Left ventricle myocardium inferior (tissue), 1 donor: ENCODE measurements around the gene HOXA7. TPM values are rescaled to one million over a fixed set of nuclear protein-coding genes. Genes with fewer than 3 reads are reported as not detected.

Source experiments
- DNase-seq: peaks from one replicate; pipeline ENCODE4 v3.0.0-alpha.2; 2020
- H3K27ac ChIP-seq: fragments of 200-600 bp; replicated peaks from 2 replicates; pipeline ENCODE4 v1.8.0; 2021
- H3K27me3 ChIP-seq: fragments of 200-600 bp; 2 replicates; pipeline ENCODE4 v1.8.0; 2021; ENCODE audit warnings: low read depth
- H3K36me3 ChIP-seq: fragments of 200-600 bp; 2 replicates; pipeline ENCODE4 v1.8.0; 2021
- H3K4me1 ChIP-seq: fragments of 200-600 bp; 2 replicates; pipeline ENCODE4 v1.8.0; 2021
- H3K4me3 ChIP-seq: fragments of 200-600 bp; 2 replicates; pipeline ENCODE4 v1.8.0; 2021; ENCODE audit warnings: mild to moderate bottlenecking, moderate library complexity
- H3K9me3 ChIP-seq: fragments of 200-600 bp; replicated peaks from 2 replicates; pipeline ENCODE4 v1.8.0; 2021
- CTCF ChIP-seq: fragments of 200-600 bp; IDR thresholded peaks from 2 replicates; pipeline ENCODE4 v1.8.0; 2021; ENCODE audit warnings: antibody characterized with exemption, mild to moderate bottlenecking, borderline replicate concordance
- intact Hi-C: fragments of 100-400 bp; cut with micrococcal nuclease; formaldehyde crosslinking; loops from one replicate; pipeline ENCODE4 v1.11.0; 2022
- total RNA-seq: library from RNA; stranded (reverse); fragmentation: NEBNext Ultra II Directional; extraction: Animal tissue kit (Norgen Biotek cat#: 25700); gene quantifications from one replicate; pipeline ENCODE4 v1.2.1, GENCODE V29; 2021
- donor health status: DM: no; HTN: yes; CAD: no; lungs with severe emphysema.

The HOXA7 gene
- total RNA-seq, 1 donor from 2014 or later: 0.36 TPM

GRCh38 chr7:27140126-27140857 is 16.2 kb downstream of the HOXA7 start:
- intact Hi-C loops: no loop called here
- Histone ChIP-seq H3K27me3 (peaks cover 100% of the 10 kb centered on the region), H3K4me1 (peaks cover 37% of the 10 kb centered on the region), H3K4me3 (no peak overlapping the region), H3K9me3 (no peaks in the 10 kb centered on the region), H3K36me3 (no peaks in the 10 kb centered on the region), H3K27ac (no peak overlapping the region)
- TF ChIP-seq CTCF: no peak
- DNase-seq: no peak

DNA sequence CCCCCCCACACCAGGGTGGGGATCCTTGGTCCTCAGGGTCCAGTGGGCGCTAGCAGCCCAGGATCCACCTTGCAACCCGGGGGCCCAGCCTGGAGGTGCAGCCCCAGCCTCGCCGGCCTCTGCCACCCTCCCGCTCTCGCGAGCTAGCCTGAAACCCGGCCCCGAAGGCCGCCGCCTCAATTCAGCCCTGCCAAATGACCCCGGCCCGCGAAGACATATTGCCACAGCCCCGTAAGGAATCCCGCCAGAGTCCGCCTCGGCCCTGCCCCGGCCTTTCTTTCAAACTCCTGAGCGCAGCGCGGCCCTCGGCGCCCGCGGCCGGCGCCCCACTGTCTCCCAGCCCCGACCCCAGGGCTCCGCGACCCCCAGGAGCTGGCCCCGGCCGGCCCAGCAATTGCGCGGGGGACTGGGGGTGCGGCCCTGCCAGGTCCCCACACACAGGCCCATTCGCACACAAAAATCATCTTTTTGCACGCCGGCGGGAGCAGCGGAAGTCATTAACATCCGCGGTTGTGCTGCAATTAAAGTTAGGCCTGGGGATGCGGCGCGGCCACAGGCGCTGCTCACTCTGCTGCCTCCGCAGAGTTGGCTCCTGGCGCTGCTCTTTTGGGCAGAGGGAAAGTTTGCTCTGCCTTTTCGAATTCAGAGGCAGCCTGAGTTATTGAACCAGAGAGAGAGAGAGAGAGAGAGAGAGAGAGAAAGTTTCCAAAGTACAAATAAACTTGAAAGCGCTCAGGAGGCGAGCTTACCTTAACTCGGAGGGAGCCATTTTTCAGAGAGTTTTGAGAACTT is 16.9 kb downstream of the HOXA7 start:
- Histone ChIP-seq H3K4me3 (no peak overlapping the region), H3K4me1 (peaks cover 30% of the 10 kb centered on the region), H3K27me3 (peaks cover 100% of the 10 kb centered on the region), H3K9me3 (no peaks in the 10 kb centered on the region), H3K36me3 (no peaks in the 10 kb centered on the region), H3K27ac (no peak overlapping the region)
- TF ChIP-seq CTCF: no peak
- intact Hi-C loops: no loop called here
- DNase-seq: no peak

DNA sequence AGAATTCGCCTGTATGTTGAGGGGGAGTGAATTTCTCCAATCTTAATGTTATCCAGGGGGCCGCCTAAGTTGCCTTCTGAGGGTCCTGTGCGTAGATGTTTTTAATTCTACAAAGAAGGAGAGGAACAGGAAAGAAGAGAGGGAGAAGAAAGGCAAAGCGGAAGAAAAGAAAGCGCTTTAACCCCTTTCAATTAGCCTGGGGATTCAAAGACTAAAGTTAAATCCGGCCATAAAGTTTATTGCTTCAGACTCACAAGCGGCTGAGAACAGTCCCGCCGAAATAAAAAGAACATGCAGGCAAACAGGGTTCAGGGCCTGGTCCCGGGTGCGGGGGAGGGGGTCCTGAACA is 17.5 kb downstream of the HOXA7 start:
- intact Hi-C loops: no loop called here
- no peaks in the 10 kb centered on the region for H3K36me3 ChIP-seq
- no peaks in the 10 kb centered on the region for H3K9me3 ChIP-seq
- H3K27me3 ChIP-seq: peaks cover 100% of the 10 kb centered on the region
- no peak for DNase-seq
- no peak for TF ChIP-seq CTCF
- no peak overlapping the region for H3K4me3 ChIP-seq
- H3K4me1 ChIP-seq: peaks cover 27% of the 10 kb centered on the region
- no peak overlapping the region for H3K27ac ChIP-seq

GRCh38 chr7:27138472-27138871 is 18.0 kb downstream of the HOXA7 start:
- no peak overlapping the region for H3K4me3 ChIP-seq
- peaks cover 100% of the 10 kb centered on the region for H3K27me3 ChIP-seq
- TF ChIP-seq CTCF: no peak
- no peaks in the 10 kb centered on the region for H3K9me3 ChIP-seq
- no peak overlapping the region for H3K27ac ChIP-seq
- H3K36me3 ChIP-seq: no peaks in the 10 kb centered on the region
- DNase-seq: no peak
- H3K4me1 ChIP-seq: peaks cover 23% of the 10 kb centered on the region
- intact Hi-C loops: no loop called here

- Histone ChIP-seq H3K27ac (no peak overlapping the region), H3K9me3 (no peaks in the 10 kb centered on the region), H3K36me3 (no peaks in the 10 kb centered on the region), H3K27me3 (peaks cover 100% of the 10 kb centered on the region), H3K4me3 (no peak overlapping the region), H3K4me1 (peaks cover 16% of the 10 kb centered on the region)
- TF ChIP-seq CTCF: no peak
- intact Hi-C loops: no loop called here
- DNase-seq: no peak
Measured at GRCh38 chr7:27137640-27138315, 18.7 kb downstream of the HOXA7 start.
